Bladder microvascular endothelial cell (primary cell): ENCODE data around the gene ZCCHC13. TPM values are rescaled to one million over a fixed set of nuclear protein-coding genes. Genes with fewer than 3 reads are reported as not detected.

Source experiments
- total RNA-seq: library from RNA; depleted of rRNA; stranded (reverse); fragments of >200 nt; gene quantifications from 2 replicates; pipeline ENCODE4 v1.2.3, GENCODE V29; 2014

ZCCHC13 gene
- total RNA-seq, result not detected in 2 replicates

DNA sequence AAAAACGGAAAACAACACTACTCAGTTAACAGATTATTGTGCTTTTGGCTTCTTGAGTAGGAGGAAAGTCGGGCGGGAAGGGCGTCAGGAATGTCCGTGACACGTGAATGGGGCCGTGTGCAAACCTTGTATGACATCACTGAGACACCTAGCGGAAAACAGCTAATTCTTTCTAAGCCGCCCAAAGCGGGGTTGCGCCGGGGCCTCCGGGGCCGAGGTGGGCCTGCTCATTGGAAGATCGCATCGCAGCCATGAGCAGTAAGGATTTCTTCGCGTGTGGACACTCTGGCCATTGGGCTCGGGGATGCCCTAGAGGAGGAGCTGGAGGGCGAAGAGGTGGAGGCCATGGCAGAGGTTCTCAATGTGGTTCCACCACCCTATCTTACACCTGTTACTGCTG is at the start of gene ZCCHC13:
Gene ZCCHC13, plus strand, starts transcription at position 165 of the 400 bp plus-strand sequence. Its CDS starts 87 bp downstream, at position 252.

Other genes starting within 250 kb of the ZCCHC13 start
- 0.32 and 0.82 TPM in 2 replicates for gene SLC16A2, start 117.3 kb downstream of the ZCCHC13 start, total RNA-seq